PFSK-1 (cell line): ENCODE results near the gene CARM1.

Source experiments
- FOXP2 ChIP-seq: optimal IDR thresholded peaks from 2 replicates; pipeline ENCODE3; 2011; ENCODE audit warnings: borderline replicate concordance, control low read depth, inconsistent platforms; ENCODE audit not compliant: insufficient read depth; ENCODE audit errors: extremely low read length, extremely low read depth
- POLR2AphosphoS5 ChIP-seq: IDR thresholded peaks from 2 replicates; pipeline ENCODE4 v1.6.1; 2012; ENCODE audit warnings: low read depth, mild to moderate bottlenecking, control low read depth, low read length, moderate library complexity
- SIN3A ChIP-seq: IDR thresholded peaks from 2 replicates; pipeline ENCODE4 v1.6.1; 2012; ENCODE audit warnings: mild to moderate bottlenecking, low read length, moderate library complexity, borderline replicate concordance; ENCODE audit not compliant: insufficient read depth
- TAF1 ChIP-seq: IDR thresholded peaks from 2 replicates; pipeline ENCODE4 v1.6.1; 2012; ENCODE audit warnings: low read length, control low read depth, borderline replicate concordance; ENCODE audit not compliant: insufficient read depth
- TF ChIP-seq, protein P1 (sequence below), 2 experiments: IDR thresholded peaks; 2 replicates each; pipeline versions ENCODE4 v1.6.1 to v1.8.0; 2011 to 2012; ENCODE audit warnings: low read depth in 2 of 2, low read length in 2 of 2, control low read depth in 1 of 2, inconsistent platforms in 1 of 2, mild to moderate bottlenecking in 1 of 2, moderate library complexity in 1 of 2; ENCODE audit not compliant: insufficient read depth in 1 of 2

The CARM1 gene

DNA sequence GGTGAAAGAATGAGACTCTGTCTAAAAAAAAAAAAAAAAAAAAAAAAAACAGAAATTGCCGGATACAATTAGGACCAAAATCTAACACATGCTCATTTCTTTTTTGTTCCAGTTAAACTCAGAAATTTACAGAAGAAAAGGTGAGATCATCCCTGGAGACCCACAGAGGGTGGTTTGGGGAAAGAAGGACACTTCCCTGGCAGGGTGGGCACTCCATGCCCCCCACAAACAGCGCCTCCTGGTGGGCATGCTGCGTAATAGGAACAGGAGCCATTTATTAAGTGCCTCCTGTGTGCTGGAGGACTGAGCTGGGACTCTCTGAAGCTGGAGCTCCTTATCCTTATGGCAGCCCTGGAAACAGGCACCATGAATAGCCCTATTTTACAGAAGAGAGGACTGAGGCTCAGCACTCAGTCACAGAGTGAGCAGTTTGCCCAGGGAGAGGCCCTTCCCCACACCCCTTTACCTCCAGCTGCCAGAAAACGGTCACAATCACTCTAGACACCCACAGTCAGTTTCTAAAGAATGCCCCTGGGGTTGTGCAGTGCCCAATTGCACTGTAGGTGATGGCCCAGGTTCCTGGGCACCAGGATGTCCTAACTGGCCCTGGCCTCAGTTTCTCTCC, 13.0 kb upstream of the CARM1 start:
- TF ChIP-seq TAF1: no peak

DNA sequence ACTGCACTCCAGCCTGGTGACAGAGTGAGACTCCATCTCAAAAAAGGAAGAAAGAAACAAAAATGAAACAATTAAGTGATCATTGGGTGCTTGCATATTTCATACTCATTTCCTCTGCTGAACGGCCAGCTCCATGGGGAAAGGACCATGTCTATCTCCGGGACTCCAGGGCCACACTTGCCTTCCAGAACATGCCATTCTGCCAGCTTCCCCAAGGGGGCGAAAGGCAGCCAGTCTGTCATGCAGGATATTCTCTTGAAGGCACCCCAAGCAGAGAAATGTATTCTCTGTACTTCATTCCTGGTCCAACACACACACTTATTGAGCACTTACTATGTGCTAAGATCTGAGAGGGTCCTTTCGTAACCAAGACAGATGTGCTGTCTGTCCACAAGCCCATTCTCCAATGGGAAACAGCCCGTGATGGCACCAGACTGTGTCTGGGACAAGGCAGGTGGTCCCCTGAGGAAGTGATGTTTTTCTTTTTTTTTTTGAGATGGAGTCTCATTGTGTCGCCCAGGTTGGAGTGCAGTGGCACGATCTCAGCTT, 10.2 kb upstream of the CARM1 start:
- TF ChIP-seq, protein P1, sequence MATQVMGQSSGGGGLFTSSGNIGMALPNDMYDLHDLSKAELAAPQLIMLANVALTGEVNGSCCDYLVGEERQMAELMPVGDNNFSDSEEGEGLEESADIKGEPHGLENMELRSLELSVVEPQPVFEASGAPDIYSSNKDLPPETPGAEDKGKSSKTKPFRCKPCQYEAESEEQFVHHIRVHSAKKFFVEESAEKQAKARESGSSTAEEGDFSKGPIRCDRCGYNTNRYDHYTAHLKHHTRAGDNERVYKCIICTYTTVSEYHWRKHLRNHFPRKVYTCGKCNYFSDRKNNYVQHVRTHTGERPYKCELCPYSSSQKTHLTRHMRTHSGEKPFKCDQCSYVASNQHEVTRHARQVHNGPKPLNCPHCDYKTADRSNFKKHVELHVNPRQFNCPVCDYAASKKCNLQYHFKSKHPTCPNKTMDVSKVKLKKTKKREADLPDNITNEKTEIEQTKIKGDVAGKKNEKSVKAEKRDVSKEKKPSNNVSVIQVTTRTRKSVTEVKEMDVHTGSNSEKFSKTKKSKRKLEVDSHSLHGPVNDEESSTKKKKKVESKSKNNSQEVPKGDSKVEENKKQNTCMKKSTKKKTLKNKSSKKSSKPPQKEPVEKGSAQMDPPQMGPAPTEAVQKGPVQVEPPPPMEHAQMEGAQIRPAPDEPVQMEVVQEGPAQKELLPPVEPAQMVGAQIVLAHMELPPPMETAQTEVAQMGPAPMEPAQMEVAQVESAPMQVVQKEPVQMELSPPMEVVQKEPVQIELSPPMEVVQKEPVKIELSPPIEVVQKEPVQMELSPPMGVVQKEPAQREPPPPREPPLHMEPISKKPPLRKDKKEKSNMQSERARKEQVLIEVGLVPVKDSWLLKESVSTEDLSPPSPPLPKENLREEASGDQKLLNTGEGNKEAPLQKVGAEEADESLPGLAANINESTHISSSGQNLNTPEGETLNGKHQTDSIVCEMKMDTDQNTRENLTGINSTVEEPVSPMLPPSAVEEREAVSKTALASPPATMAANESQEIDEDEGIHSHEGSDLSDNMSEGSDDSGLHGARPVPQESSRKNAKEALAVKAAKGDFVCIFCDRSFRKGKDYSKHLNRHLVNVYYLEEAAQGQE (IDR thresholded peaks at IDR 0.05; ENCODE audit: insufficient read depth in 1 of 2, low read depth in 2 of 2, low read length in 2 of 2): no peak

DNA sequence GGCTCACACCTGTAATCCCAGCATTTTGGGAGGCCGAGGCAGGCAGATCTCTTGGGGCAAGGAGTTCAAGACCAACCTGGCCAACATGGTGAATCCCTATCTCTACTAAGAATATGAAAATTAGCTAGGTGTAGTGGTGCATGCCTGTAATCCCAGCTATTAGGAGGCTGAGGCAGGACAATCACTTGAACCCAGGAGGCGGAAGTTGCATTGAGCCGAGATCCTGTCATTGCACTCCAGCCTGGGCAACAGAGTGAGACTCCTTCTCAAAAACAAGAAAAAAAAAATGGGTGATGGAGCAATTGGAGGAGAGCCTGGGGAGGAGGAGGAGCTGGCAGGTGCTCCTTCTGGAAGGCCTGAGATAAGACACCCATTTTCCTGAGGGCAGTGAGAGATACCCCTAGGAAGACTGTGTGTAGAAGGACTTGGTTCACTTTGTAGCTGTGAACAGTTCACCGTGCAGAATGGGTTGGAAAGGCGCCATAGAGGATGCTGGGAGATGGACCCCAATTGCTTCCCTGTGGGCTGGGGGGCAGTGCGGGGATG, 8.7 kb upstream of the CARM1 start:
- no peak for TF ChIP-seq POLR2AphosphoS5
- no peak for TF ChIP-seq SIN3A
- TF ChIP-seq TAF1: no peak
- TF ChIP-seq, protein P1 (IDR thresholded peaks at IDR 0.05; ENCODE audit: insufficient read depth in 1 of 2, low read depth in 2 of 2, low read length in 2 of 2): no peak
- TF ChIP-seq FOXP2: no peak

DNA sequence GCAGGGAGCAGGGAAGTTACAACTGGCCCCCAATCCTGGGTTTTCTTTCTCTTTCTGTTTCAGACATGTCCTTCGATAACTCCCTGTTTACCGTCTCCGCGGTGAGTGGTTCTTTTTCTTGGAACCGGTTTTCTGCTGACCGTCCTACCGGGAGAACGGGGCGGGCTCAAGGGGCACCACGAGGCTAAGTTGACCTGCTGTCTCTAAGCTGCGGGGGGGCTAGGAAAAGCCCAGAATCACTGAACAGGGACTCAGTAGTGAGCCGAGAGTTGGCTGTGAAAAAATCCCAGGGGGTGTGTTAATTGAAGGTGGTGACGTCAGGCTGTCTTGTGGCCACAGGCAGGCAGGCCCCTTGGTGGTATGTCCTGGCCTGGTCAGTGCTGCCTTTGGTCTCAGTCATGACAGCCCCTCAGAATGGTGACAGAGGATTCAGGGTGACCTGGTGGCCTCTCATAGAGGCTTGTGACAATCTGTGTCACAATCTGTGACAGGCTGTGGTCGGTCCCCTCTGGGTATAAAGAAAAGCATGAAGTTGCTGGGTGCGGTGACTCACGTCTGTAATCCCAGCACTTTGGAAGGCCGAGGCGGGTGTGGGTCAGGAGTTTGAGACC, 8.1 kb upstream of the CARM1 start:
- TF ChIP-seq, protein P1 (IDR thresholded peaks at IDR 0.05; ENCODE audit: insufficient read depth in 1 of 2, low read depth in 2 of 2, low read length in 2 of 2): no peak
- TF ChIP-seq TAF1 (no peak), SIN3A (no peak), FOXP2 (no peak), POLR2AphosphoS5 (no peak)

DNA sequence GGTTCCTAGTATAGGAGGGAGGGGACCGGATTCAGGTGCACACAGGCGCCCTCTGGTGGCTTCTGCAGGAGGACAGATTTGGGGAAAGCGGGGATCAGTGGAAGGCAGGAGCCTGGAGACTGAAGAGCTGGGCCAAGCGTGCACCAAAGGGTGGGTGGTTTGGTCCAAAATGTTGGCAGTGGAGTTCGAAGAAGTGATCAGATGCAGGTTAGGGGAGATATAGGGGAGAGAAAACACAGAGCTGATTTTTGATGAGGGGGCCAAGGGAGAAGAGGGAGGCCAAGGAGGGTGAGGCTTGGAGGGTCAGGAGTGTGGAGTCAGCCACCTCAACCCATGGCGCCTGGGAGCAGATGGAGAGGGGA, 6.8 kb upstream of the CARM1 start:
- TF ChIP-seq, protein P1 (IDR thresholded peaks at IDR 0.05; ENCODE audit: insufficient read depth in 1 of 2, low read depth in 2 of 2, low read length in 2 of 2): no peak
- TF ChIP-seq FOXP2 (no peak), SIN3A (no peak), TAF1 (no peak), POLR2AphosphoS5 (no peak)
